HG02623 (cell line): Measurements from ENCODE around the gene CHMP2B.
"Not testable (repeated sequence)": the region's sequence is repeated elsewhere in the genome, so short reads cannot be mapped to it uniquely, and the experiment has no call there.

Source experiments
- ATAC-seq: cut with Tn5 transposase; IDR thresholded peaks from one replicate; pipeline ENCODE4 v1.9.1; 2021; ENCODE audit warnings: moderate library complexity; ENCODE audit not compliant: unreplicated experiment

The CHMP2B gene

DNA sequence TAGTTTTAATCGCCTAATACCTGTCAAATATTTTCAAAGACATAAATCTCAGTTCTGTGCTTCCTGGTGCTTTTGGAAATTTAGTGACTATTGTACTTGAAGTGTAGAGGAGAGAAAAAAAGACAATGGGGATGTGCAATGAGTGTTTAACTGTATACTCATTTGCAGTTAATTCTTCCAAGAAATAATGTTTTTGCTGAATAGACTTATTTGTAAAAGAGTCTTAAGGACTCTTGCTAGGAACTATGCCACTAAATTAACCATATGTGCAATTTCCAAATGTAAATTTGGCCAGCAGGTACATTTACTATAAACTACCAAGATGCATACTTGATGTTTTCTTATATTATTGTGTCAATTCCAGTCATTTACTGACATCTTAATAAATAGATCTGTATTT, 2.0 kb downstream of the CHMP2B start:
- no peak for ATAC-seq

DNA sequence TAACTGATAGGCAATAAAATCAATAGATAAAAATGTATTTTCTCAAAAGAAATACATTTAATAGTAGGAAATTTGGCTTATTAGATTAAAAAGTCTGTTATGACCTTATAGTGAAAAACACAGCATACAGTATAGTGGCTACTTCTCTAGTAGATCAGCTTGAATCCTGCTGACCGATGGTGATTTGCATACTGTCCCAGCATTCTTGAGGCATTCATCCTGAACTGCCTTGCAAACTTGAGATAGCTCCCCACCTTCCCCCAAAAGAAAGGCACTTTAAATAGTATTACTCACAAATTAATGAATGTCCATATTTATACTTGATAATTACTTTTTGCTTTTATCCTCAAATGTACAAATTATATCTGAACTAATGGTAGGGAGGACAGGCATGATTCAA, 6.7 kb downstream of the CHMP2B start:
- ATAC-seq: no peak

DNA sequence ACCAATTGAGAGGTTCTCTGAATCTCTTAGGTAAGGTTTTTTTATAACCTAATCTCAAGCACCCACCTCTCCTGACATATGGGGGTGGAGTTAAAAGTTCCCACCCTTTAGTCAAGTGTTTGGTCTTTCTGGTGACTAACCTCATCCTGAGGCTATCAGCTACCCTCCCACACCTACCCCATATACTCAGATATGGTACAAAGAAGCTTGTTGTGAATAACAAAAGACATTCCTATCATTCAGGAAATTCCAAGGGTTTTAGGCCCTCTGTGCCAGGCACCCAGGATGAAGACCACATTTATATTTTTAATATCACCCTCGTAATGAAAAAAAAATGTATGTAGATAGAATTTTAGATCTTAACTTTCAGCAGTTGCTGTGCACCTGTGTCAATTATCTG, 9.0 kb downstream of the CHMP2B start:
- ATAC-seq: no peak

DNA sequence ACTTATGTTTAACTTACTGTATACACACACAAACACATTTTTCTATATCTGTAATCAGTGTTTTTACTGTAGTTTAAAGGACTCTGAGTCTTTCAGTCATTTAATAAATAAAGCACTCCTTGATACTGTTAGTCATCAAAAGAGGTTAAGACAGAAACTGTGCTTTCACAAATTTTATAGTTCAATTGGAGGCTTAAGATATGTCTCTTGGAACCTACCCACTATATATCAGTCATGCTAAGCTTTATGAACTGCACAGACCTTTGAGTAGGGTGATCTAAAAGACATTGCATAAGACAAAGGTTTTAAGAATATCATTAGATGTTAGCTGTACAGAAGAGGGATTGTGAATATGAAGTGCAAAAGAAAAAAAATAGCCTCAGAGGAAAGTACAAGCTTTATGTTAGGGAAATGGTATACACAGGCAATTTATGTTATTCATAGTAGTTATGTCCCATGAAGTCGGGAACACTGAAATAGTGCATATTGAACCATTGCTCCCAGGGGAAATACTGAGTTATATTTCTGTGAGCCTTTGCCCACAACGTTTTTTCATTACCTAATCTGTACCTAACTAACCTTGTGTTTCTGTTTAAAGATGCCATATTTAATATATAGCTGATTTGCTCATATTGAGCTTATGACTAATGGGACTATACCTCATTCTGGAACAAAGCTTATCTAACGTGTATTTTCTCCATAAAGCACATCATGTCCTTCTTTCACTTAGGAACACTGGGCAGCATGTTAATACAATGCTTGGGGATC, 19.7 kb downstream of the CHMP2B start:
- ATAC-seq: no peak

DNA sequence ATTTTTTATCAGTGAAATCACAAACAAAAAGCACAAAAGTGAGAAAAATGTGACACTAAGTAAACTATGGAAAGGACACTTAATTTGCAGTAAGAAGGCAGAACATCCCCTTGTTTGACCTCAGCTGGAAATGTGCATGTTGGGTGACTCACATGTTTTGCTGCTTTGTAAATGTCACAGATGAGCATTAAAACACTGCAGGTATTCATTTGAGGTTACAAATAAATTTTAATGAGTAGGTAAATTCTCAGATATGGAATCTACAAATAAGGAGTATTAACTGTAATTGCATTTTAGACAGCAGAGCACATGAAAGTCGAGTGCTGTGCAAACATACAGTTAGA, 20.3 kb downstream of the CHMP2B start:
- no peak for ATAC-seq

DNA sequence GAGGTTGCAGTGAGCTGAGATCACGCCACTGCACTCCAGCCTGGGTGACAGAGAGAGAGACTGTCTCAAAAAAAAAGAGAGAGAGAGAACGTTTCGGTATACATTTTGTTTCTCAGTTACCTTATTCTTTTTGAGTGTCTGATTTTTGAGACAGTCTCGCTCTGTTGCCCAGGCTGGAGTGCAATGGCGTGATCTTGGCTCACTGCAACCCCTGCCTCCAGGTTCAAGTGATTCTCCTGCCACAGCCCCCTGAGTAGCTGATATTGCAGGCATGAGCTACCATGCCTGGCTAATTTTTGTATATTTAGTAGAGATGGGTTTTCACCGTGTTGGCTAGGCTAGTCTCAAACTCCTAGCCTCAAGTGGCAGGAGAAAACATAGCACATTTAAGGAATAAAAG, 21.1 kb downstream of the CHMP2B start:
- not testable (repeated sequence) for ATAC-seq

DNA sequence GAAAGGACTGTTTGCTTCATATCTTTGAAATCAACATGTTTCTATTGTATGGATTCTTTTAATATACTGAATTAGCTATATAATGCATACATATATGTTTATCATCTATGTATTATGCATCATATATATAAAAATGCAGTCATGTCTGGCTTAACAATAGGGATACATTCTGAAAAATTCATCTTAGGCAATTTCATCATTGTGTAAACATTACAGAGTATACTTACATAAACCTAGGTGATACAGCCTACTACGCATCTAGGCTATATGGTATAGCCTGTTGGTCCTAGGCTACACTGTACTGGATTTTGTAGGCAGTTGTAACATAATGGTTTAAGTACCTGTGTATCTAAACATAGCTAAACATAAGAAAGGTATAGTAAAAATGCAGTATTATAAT, 21.7 kb downstream of the CHMP2B start:
- ATAC-seq: no peak

DNA sequence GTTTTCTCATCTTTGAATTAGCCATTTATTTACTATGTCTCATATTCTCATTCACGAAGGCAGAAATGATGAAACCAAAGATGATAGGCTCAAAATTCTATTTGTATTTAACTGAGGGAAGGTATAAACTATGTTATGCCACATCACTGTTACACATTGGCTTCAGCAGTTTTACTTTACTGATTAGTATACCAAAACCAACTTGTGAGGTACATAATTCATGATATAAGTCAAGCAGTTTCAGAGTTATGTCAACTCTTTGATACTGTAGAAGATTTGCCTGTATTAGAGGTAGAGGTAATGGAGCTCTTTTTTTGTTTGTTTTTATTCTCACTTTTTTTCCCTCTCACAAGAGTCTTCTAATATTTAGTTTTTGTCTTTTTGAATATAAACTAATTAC, 22.9 kb downstream of the CHMP2B start:
- no peak for ATAC-seq

DNA sequence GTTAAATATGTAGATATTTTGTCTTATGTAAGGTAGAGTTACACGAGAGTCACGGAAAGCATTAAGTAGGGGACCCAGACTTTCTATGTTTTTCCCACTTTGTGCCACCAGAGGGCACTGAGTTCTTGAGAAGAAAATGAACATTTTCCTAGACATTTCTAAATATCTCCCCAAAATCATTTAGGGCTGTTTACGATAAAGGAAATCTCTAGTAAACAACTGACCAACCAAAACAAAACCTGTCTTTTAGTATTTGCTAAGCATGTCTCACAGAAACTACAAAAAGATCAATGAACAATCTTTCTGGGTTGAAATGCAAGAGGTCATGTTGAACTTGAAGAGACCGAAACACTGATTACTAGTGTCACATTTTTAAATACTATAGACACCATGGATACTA, 33.2 kb downstream of the CHMP2B start:
- peak; percentile 82 for ATAC-seq

DNA sequence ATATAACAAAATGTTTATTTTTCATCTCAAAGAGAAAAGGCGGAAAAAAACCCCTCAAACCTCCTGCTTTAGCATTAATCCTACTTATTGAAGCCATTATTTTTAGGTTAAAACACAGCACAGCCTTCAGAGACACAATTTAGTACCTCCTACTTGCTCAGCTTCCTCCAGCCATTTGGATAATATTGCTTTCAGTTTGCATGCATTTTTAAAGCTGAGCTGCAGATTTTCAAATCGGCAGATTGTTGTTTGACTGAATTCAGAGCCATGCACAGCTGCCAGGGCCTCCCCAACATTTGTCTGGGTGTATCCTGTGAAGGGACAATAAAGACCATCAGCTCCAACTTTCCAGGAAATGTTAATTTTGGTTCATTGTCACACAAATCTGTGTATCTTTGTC, 34.8 kb downstream of the CHMP2B start:
- no peak for ATAC-seq

DNA sequence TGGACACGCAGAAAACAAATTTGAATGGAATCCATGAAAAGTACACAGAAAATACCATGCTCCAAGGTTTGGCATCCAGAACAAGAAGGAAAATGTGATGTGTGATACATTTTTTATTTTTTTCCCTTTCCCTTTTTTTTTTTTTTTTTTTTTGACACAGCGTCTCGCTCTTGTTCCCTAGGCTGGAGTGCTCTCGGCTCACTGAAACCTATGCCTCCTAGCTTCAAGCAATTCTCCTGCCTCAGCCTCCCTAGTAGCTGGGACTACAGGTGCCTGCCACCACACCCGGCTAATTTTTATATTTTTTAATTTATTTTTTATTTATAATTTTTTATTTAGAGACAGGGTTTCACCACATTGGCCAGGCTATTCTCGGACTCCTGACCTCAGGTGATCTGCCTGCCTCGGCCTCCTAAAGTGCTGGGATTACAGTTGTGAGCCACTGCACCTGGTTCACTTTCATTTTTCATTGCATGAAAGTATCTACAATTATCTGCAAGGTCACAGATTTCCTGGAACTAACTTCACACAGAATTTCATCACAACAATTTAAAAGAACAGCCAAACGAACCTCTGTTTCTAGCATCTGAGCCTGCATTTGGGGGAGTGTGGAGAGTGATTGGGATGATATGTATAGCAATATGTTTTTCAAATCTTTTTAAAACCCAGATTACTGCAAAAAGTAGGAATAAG, 41.0 kb downstream of the CHMP2B start:
- ATAC-seq: no peak

DNA sequence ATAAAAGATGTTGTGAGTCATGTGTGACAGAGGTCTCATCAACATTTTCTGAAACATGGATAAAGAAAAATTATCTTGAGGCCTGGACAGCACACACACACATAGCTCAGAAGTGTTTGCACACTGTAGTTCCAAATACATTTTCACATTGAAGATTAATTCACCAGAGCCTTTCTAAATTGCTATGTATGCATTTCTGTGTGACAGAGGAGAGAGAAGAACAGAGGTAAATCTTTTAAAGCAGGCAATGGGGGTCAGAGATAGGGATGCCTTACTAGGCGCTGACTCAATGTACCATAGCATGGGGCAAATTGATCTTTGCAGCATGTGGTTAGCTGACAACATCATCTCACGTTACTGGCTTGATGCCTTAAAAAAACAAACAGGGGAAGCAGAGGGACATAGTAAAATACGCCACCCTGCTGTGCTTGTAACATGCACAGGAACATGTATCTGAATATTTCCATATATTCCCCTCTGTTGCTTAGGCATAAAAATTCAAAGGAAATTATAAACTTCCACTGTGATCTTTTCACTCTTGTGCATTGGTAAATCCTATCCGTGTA, 41.6 kb downstream of the CHMP2B start:
- no peak for ATAC-seq

DNA sequence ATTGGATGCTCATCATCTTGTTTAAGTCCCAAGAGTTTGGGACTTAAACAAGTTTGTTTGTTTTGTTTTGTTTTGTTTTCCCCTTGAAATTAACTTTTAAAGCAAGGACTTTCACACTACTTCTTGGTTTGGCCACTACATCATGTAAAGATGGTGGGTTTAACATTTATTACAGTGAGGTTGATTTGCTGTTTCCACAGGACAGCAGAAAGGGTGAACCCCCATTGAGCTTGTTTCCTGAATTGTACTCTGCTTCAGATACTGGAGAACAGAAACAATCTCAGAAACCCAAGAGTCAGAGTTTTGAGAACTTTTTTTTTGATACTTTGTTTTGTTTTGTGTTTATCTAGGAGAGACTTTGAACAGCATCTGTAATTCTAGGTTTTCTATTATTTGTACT, 42.6 kb downstream of the CHMP2B start:
- ATAC-seq: no peak

DNA sequence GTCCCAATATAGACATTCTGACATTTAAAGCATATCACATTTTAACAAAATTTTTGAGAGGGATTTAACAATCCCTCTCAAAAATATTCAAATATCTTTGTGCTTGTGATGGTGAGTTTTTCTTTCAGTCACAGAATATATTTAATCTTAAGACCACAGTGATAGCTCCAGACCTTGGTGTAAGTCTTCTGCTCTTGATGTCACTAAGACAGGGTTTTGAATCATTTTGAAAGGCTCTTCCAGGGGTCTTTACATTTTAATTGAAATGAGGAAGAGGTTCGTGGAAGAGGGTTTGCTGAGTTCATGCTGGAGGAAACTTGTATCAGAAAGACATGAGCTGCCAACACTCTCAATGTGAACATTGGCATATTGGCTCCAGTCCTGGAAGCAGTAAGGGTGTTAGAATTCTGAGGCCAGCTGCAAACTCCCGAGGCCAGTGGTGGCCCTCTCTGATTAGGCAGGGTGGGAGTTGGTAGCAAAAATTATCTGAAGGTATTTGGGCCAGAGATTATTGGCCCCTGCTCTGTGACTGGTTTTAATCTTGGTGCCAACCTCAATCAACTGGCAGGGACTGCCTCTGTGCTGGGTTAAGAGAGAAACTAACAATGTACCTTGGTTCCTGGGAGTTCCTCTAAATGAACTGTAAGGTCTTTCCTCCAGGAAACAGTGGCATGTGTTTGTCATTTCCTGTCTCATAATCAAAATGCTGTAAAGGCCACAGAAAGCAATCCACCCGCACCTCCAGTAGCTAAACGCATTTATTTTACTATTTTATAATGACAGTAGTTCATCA, 44.0 kb downstream of the CHMP2B start:
- ATAC-seq: no peak

DNA sequence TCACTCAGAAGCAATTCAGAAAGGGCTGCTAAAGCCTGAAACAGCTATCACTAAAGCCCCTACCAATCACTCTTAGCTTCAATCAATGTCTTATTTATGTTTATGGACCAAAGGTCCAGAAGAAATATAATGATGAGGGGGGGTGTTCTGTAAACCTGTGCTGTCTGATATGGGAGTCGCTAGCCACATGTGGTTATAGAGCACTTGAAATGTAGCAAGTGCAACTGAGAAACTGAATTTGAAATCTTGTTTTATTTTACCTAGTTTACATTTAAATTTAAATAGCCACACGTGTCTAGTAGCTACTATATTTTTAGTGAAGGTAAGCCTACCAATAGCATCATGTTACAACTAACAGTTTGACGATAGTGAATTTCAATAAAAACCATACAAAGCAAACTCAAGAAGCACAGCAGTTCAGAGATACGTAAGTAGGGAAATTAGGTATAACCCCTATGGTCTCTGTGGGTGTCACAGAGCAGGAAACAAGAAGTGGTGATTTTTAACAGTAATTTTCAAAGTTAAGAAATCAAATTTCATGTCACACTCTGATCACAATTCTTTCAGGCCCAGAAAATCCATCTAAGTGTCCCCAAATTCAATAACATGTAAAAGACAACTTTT, 45.7 kb downstream of the CHMP2B start:
- peak; percentile 90 for ATAC-seq

DNA sequence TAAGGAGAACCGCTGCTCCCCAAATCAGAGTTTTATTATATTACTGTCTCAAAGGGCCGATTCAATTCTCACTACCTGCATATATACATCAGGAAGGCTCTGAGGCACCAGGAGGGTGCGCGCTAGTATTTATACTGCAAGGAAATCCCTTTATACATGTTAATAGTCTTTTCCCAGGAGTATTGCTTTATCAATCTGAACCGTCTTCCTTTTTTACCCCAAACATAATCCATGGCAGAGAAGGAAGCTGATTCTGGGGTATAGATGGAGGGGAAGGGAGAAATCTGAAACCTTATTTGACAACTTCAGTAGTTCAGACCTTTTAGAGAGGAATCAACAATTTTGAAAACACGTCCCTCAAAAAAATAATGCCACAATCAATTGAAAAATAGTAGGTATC, 49.4 kb downstream of the CHMP2B start, which contains the start of gene POU1F1:
TSS of gene POU1F1 (minus strand) at position 101 of the 400 bp plus-strand sequence. CDS start 122 bp downstream, outside the sequence.
- no peak for ATAC-seq

DNA sequence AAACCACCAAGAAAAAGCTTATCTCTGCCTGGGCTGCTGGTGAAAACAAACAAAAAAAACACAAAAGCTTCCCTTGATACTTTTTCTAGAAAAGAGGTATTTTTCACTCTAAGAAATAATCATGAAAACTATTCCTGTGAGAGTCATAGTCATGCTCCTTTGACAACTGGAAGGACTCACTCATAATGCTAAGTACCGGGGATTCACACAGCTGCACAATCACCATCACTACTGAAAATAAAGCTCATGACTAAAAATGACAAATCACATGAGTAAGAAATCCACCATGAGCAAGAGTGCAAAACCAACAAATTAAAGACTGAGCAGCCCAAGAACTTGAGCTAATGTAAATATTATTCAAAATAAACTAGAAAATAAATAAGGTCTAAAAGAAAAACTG, 59.9 kb downstream of the CHMP2B start:
- peak; percentile 76 for ATAC-seq

DNA sequence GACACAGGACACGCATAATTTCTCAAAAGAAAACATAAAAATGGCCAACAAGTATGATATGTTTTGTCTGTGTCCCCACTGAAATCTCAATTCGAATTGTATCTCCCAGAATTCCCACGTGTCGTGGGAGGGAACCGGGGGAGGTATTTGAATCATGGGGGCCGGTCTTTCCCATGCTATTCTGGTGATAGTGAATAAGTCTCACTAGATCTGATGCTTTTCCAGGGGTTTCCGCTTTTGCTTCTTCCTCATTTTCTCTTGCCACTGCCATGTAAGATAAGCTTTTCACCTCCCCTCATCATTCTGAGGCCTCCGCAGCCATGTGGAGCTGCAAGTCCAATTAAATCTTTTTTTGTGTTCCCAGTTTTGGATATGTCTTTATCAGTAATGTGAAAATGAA, 61.3 kb downstream of the CHMP2B start:
- no peak for ATAC-seq

DNA sequence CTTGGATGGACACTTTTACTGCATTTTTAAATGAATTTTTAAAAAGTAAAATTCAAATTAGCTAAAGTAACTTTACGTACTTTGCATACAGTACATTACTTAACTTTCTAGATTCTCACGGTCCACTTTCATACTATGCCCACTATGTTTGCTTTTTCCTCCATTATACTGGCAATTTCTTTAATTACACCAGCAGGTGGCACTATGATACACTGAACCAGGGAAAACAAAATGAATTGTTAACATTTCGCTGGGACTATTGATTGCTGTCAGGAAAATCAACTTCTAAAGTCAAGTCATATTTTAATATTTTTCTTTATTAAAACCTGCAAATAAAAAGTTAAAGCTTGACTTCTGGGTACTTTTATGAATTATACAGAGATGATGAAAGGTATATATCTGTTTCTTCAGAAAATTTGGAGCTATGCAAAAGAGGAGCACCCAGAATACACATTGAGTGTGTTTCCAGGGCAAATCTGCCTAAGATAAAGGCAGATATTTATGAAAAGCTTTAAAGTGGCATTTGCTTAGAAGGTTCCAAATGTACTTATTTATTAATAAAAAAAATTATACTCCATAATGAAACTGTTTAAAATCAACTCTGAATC, 71.1 kb downstream of the CHMP2B start:
- ATAC-seq: peak; percentile 80

DNA sequence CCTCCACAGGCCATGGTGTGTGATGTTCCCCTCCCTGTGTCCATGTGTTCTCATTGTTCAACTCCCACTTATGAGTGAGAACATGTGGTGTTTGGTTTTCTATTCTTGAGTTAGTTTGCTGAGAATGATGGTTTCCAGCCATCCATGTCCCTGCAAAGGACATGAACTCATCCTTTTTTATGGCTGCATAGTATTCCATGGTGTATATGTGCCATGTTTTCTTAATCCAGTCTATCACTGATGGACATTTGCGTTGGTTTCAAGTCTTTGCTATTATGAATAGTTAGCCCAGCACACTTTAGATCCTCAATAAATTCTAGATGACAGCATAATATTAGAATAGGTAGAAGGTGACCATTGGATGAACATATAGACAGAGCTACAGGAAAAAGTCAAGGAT, 77.9 kb downstream of the CHMP2B start:
- ATAC-seq: not testable (repeated sequence)
